GM12875 (cell line): ENCODE measurements around the gene PIK3R3.

Source experiments
- H3K4me3 ChIP-seq: one replicate; pipeline ENCODE4 v1.5.1; 2011; ENCODE audit warnings: low read depth, low read length, control low read depth
- CTCF ChIP-seq: IDR thresholded peaks from 2 replicates; pipeline ENCODE4 v1.5.1; 2011; ENCODE audit warnings: low read depth, mild to moderate bottlenecking, control low read depth, inconsistent platforms, low read length, moderate library complexity, borderline replicate concordance; ENCODE audit not compliant: insufficient read depth

Gene PIK3R3

GRCh38 chr1:46012236-46012635, 120.2 kb downstream of the PIK3R3 start:
- TF ChIP-seq CTCF, result no peak
- no peak overlapping the region for H3K4me3 ChIP-seq

GRCh38 chr1:46011121-46011695, 121.2 kb downstream of the PIK3R3 start:
- no peak for TF ChIP-seq CTCF
- H3K4me3 ChIP-seq, result no peak overlapping the region

GRCh38 chr1:46010611-46011010, 121.8 kb downstream of the PIK3R3 start:
- TF ChIP-seq CTCF, result no peak
- no peak overlapping the region for H3K4me3 ChIP-seq

- no peak overlapping the region for H3K4me3 ChIP-seq
- TF ChIP-seq CTCF, result no peak
These were observed 123.8 kb downstream of the PIK3R3 start for GRCh38 chr1:46008585-46008984.

- no peak for TF ChIP-seq CTCF
- H3K4me3 ChIP-seq, result no peak overlapping the region
These were observed 126.8 kb downstream of the PIK3R3 start for GRCh38 chr1:46005594-46005993.

GRCh38 chr1:46004492-46004891, 127.9 kb downstream of the PIK3R3 start:
- no peak for TF ChIP-seq CTCF

GRCh38 chr1:46003315-46003714, 129.1 kb downstream of the PIK3R3 start:
- no peak overlapping the region for H3K4me3 ChIP-seq
- TF ChIP-seq CTCF, result no peak

More at GRCh38 chr1:46004492-46004891, 127.9 kb downstream of the PIK3R3 start:
- H3K4me3 ChIP-seq, result no peak overlapping the region
